Stomach (tissue), 9 donors: ENCODE measurements around the gene KPNA6. TPM values are rescaled to one million over a fixed set of nuclear protein-coding genes. Genes with fewer than 3 reads are reported as not detected.
A peak's percentile ranks its signal among the peaks of the same experiment; 100 is the strongest.

ENCODE experiments used
- DNase-seq, 2 donors: peaks; one replicate each; pipeline versions ENCODE4 v3.0.0 to v3.0.0-alpha.2; 2013 to 2019
- H3K27ac ChIP-seq, 5 donors: fragments of 200-600 bp in 4 of 5; sonication (generic) in 4 of 5; one replicate each; pipeline ENCODE4 v1.5.1; 2013 to 2019; ENCODE audit warnings: mild to moderate bottlenecking in 1 of 5, moderate library complexity in 1 of 5
- H3K27me3 ChIP-seq, 3 donors: fragments of 200-600 bp; sonication (generic); one replicate each; pipeline ENCODE4 v1.5.1; 2017 to 2019; ENCODE audit warnings: mixed run types in 1 of 3
- H3K36me3 ChIP-seq, 4 donors: fragments of 200-600 bp; sonication (generic); 1 replicate in 3 of 4; 2 replicates in 1 of 4; pipeline ENCODE4 v1.5.1; 2016 to 2019
- H3K4me1 ChIP-seq, 4 donors: fragments of 200-600 bp; sonication (generic); one replicate each; pipeline ENCODE4 v1.5.1; 2016 to 2019
- H3K4me3 ChIP-seq, 4 donors: fragments of 200-600 bp; sonication (generic) in 3 of 4; one replicate each; pipeline ENCODE4 v1.5.1; 2016 to 2019; ENCODE audit warnings: mild to moderate bottlenecking in 1 of 4
- H3K9me3 ChIP-seq, 4 donors: fragments of 200-600 bp; sonication (generic); one replicate each; pipeline ENCODE4 v1.5.1; 2016 to 2019
- EP300 ChIP-seq: sonication (generic); formaldehyde crosslinking; IDR thresholded peaks from one replicate; pipeline ENCODE4 v1.6.1; 2017; ENCODE audit warnings: antibody characterized with exemption
- POLR2A ChIP-seq, 4 donors: fragments of 450-650 bp; IDR thresholded peaks; one replicate each; pipeline ENCODE4 v1.6.1; 2016; ENCODE audit warnings: antibody characterized with exemption in 4 of 4, control low read depth in 2 of 4, mild to moderate bottlenecking in 1 of 4, moderate library complexity in 1 of 4
- POLR2AphosphoS5 ChIP-seq, 3 donors: sonication (generic); formaldehyde crosslinking; IDR thresholded peaks; one replicate each; pipeline ENCODE4 v1.6.1; 2016; ENCODE audit warnings: antibody characterized with exemption in 3 of 3
- WGBS, 5 donors: extraction: QIAGEN DNeasy Blood & Tissue Kit in 3 of 5; methylation state at CpG; one replicate each; pipeline versions ENCODE4 v1.1.5 to v1.1.7; 2013 to 2018; 5-methylcytosine and 5-hydroxymethylcytosine counted together
- intact Hi-C: fragments of 100-400 bp; cut with DNase I; formaldehyde crosslinking; loops from one replicate; pipeline ENCODE4 v1.15.1; 2023; ENCODE audit warnings: low total_unique reads
- polyA plus RNA-seq, 3 donors: library from polyadenylated mRNA; stranded (reverse); fragments of 200-250 nt; gene quantifications; one replicate each; pipeline ENCODE4 v1.2.3, GENCODE V29; 2013
- small RNA-seq, 4 donors: library from RNA; depleted of rRNA; stranded (forward); fragments of <200 nt; gene quantifications; one replicate each; pipeline ENCODE3, GENCODE V24; 2016
- total RNA-seq, 5 donors: library from RNA; depleted of rRNA; stranded (reverse); fragments of >200 nt; gene quantifications; one replicate each; pipeline versions ENCODE4 v1.1.0 to v1.2.3, GENCODE V29; 2014 to 2016
- TF ChIP-seq, protein P1 (sequence below), 7 experiments: fragments of 450-650 bp in 4 of 7; fragments of 200-600 bp in 3 of 7; sonication (generic) in 3 of 7; IDR thresholded peaks; one replicate each; pipeline ENCODE4 v1.5.1; 2016 to 2019; ENCODE audit warnings: antibody characterized with exemption in 7 of 7, control low read depth in 2 of 7, mild to moderate bottlenecking in 1 of 7
- donor health status: healthy with polysubstance abuse.
- donor health status: Bipolar disorder and iron deficiency.
- donor health status: healthy.

KPNA6 gene
- total and polyA plus RNA-seq, 8 donors, result 7.6 to 38.0 (median 17.7) TPM

DNA sequence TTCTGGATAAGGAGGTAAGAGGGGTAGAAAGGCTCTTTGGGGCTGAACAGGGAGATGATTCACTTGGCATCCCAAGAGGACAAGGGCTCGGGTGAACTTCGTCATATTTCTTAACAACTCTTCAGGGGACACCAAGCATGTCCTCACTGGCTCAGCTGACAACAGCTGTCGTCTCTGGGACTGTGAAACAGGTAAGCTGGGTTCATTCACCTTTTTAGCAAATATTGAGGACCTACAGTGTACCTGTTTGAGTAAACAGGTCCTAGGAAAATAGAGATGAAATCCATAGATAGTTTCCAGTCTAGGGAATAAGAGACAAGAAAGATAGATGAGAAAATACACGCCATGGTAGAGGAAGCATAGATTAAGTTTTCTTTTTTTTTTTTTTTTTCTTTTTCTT lies 116.4 kb downstream of the KPNA6 start:
- intact Hi-C loops, result no loop called here
- H3K36me3 ChIP-seq, result peaks cover 41 to 71% (median 66%) of the 10 kb centered on the region in 4 donors
- no peaks in the 10 kb centered on the region for H3K9me3 ChIP-seq
- H3K4me1 ChIP-seq, result peaks cover 28 to 46% (median 35%) of the 10 kb centered on the region in 4 donors
- no peak overlapping the region for H3K4me3 ChIP-seq
- DNase-seq, result no peak
- H3K27ac ChIP-seq, result peak overlapping the region in 2 of 5 donors; percentile 94 to 95
- H3K27me3 ChIP-seq, result no peaks in the 10 kb centered on the region
- WGBS, 5 donors, result 71 to 88% (median 86%) methylated on average over 4 of the region's 4 CpGs
- TF ChIP-seq, protein P1, sequence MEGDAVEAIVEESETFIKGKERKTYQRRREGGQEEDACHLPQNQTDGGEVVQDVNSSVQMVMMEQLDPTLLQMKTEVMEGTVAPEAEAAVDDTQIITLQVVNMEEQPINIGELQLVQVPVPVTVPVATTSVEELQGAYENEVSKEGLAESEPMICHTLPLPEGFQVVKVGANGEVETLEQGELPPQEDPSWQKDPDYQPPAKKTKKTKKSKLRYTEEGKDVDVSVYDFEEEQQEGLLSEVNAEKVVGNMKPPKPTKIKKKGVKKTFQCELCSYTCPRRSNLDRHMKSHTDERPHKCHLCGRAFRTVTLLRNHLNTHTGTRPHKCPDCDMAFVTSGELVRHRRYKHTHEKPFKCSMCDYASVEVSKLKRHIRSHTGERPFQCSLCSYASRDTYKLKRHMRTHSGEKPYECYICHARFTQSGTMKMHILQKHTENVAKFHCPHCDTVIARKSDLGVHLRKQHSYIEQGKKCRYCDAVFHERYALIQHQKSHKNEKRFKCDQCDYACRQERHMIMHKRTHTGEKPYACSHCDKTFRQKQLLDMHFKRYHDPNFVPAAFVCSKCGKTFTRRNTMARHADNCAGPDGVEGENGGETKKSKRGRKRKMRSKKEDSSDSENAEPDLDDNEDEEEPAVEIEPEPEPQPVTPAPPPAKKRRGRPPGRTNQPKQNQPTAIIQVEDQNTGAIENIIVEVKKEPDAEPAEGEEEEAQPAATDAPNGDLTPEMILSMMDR (IDR thresholded peaks at IDR 0.05), result no peak
- TF ChIP-seq EP300 (no peak), POLR2AphosphoS5 (IDR thresholded peaks at IDR 0.05) (no peak), POLR2A (IDR thresholded peaks at IDR 0.05) (no peak)

Small RNA genes lying within 50 kb of the gene (small RNA-seq; reads per million reads assigned to genes)
- gene MIR5585 (0 reads per million in 4 donors), gene RF00017 (0 reads per million in 4 donors)

Other genes starting within 250 kb of the KPNA6 start
- 100 to 1,000 TPM in 3 of 5 donors, 10 to 100 TPM in 2; 81.7 to 330 (median 218) TPM for gene PTP4A2, start 169.7 kb upstream of the KPNA6 start, total RNA-seq
- gene PTP4A2, start 169.7 kb upstream of the KPNA6 start, polyA plus RNA-seq, result 100 to 1,000 TPM in 2 of 3 donors, 10 to 100 TPM in 1; 78.6 to 182 (median 153) TPM
- 10 to 100 TPM; 21.4 to 99.9 (median 76.9) TPM for gene KHDRBS1, start 94.2 kb upstream of the KPNA6 start, total RNA-seq
- gene KHDRBS1, start 94.2 kb upstream of the KPNA6 start, polyA plus RNA-seq, result 10 to 100 TPM; 50.3 to 64.5 (median 53.6) TPM
- 1 to 10 TPM in 4 of 5 donors, not detected in 1; 2.2 to 6.2 (median 3.4) TPM for gene TMEM39B, start 35.1 kb upstream of the KPNA6 start, total RNA-seq
- 1 to 10 TPM; 4.7 to 9.7 (median 6.4) TPM for gene TMEM39B, start 35.1 kb upstream of the KPNA6 start, polyA plus RNA-seq
- gene TXLNA, start 71.6 kb downstream of the KPNA6 start, total RNA-seq, result 10 to 100 TPM; 20.6 to 48.1 (median 28.0) TPM
- gene TXLNA, start 71.6 kb downstream of the KPNA6 start, polyA plus RNA-seq, result 10 to 100 TPM in 2 of 3 donors, 1 to 10 TPM in 1; 9.8 to 18.4 (median 12.1) TPM
- 10 to 100 TPM in 1 of 5 donors, 1 to 10 TPM in 1, under 1 TPM in 1, not detected in 2; 0.45 to 27.8 (median 5.3) TPM for gene CCDC28B, start 92.5 kb downstream of the KPNA6 start, total RNA-seq
- gene CCDC28B, start 92.5 kb downstream of the KPNA6 start, polyA plus RNA-seq, result 10 to 100 TPM in 2 of 3 donors, 1 to 10 TPM in 1; 8.7 to 11.8 (median 10.7) TPM
- gene IQCC, start 97.6 kb downstream of the KPNA6 start, total RNA-seq, result 1 to 10 TPM in 4 of 5 donors, not detected in 1; 2.3 to 5.5 (median 2.9) TPM
- 1 to 10 TPM; 1.3 to 2.1 (median 1.7) TPM for gene IQCC, start 97.6 kb downstream of the KPNA6 start, polyA plus RNA-seq
- gene DCDC2B, start 101.0 kb downstream of the KPNA6 start, total RNA-seq, result not detected
- not detected for gene DCDC2B, start 101.0 kb downstream of the KPNA6 start, polyA plus RNA-seq
- gene TMEM234, start 114.3 kb downstream of the KPNA6 start, total RNA-seq, result 100 to 1,000 TPM in 1 of 5 donors, 10 to 100 TPM in 4; 19.1 to 169 (median 27.1) TPM
- 10 to 100 TPM; 11.6 to 14.3 (median 13.4) TPM for gene TMEM234, start 114.3 kb downstream of the KPNA6 start, polyA plus RNA-seq
- gene EIF3I, start 114.4 kb downstream of the KPNA6 start, total RNA-seq, result 100 to 1,000 TPM in 2 of 5 donors, 10 to 100 TPM in 3; 21.1 to 444 (median 90.1) TPM
- 100 to 1,000 TPM; 180 to 245 (median 198) TPM for gene EIF3I, start 114.4 kb downstream of the KPNA6 start, polyA plus RNA-seq
- gene FAM167B, start 139.2 kb downstream of the KPNA6 start, total RNA-seq, result 10 to 100 TPM in 1 of 5 donors, 1 to 10 TPM in 1, not detected in 3; 1.6 to 36.8 TPM
- 1 to 10 TPM; 3.6 to 7.1 (median 4.7) TPM for gene FAM167B, start 139.2 kb downstream of the KPNA6 start, polyA plus RNA-seq
- gene LCK, start 143.2 kb downstream of the KPNA6 start, total RNA-seq, result 1 to 10 TPM in 4 of 5 donors, under 1 TPM in 1; 0.58 to 6.4 (median 2.0) TPM
- 1 to 10 TPM; 1.5 to 4.1 (median 2.3) TPM for gene LCK, start 143.2 kb downstream of the KPNA6 start, polyA plus RNA-seq
- 100 to 1,000 TPM in 1 of 5 donors, 10 to 100 TPM in 4; 62.0 to 143 (median 77.0) TPM for gene HDAC1, start 184.0 kb downstream of the KPNA6 start, total RNA-seq
- 100 to 1,000 TPM in 1 of 3 donors, 10 to 100 TPM in 2; 50.7 to 113 (median 57.1) TPM for gene HDAC1, start 184.0 kb downstream of the KPNA6 start, polyA plus RNA-seq
- gene MARCKSL1, start 228.2 kb downstream of the KPNA6 start, total RNA-seq, result 10 to 100 TPM in 4 of 5 donors, 1 to 10 TPM in 1; 7.6 to 99.4 (median 22.9) TPM
- 100 to 1,000 TPM in 1 of 3 donors, 10 to 100 TPM in 2; 46.4 to 100 (median 95.3) TPM for gene MARCKSL1, start 228.2 kb downstream of the KPNA6 start, polyA plus RNA-seq